Measurements from ENCODE around the gene GFOD2. TPM values are rescaled to one million over a fixed set of nuclear protein-coding genes. Genes with fewer than 3 reads are reported as not detected.

GFOD2 gene
- total and polyA plus RNA-seq, 2 of the 13 experiments (the other 11 are each of a cell fraction or from before 2014, with no cell fraction given): 11.1 to 17.2 TPM

DNA sequence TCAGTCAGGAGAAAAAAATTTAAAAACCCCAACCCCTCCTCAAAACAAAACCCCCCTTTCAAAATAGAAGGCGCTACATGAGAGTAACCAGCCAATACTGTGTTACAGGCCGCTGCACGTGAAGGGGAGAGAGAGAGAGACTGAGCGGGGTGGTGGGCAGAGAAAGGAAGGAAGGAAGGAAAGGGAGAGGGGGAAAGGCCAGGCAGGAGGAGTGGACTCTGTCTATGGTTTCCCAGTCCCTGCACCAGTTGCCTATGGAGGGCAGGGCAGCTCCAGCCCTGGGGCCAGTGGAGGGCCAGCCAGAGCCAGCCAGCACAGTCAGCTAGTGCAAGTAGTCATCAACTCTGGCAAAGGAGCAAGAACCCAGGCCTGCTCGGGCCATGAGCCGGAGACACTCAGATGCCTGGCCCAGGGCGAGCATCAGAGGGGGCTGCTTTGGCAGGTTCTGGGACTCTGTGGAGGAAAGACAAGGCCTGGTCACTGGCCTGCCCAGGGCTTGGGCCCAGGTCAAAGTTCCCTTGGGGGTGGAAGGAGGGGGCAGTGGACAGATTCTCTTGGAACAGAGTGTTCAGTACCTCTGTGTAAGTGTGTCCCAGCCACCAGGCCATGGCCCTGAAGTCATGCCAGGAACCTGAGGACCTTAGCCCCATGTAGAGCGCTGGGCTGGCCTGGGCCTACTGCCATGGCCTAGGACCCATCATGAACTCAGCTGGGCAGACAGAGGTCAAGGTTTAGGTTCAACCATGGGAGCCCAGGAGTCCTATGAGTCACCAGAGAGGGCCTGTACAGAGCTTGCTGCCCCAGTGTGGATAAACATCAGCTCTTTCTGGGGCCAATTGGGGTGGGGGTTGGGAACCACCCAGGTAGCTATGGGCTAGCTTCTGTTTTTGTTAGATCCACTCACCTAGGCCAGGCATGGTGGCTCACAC lies 7.3 kb upstream of the GFOD2 start:
- no peak overlapping the region for H2AFZ ChIP-seq (ENCODE audit: low read length)
- ChIA-PET CTCF (ENCODE audit: low intra/inter-chr PET ratio, low total read pairs) (no interaction called here), POLR2A (interaction anchor here (0.9 to 1.4 kb wide), 3 partner anchors 66 to 180 kb away, joined by 3 to 5 read pairs (median 4); partner anchors contain the start of genes ACD, PARD6A, RANBP10 and TSNAXIP1)
- H3K27me3 ChIP-seq (ENCODE audit: control insufficient read depth in 1 of 2, insufficient read depth in 2 of 2, low read length in 2 of 2): no peaks in the 10 kb centered on the region
- DNase-seq (ENCODE audit: low spot score) (peak; percentile 79), ATAC-seq (peak; percentile 87), FAIRE-seq (peak; percentile 76)
- BruUV-seq (replicated peaks): no TSS peak
- in situ Hi-C loops (cut with HindIII; ENCODE audit: extremely low pct_ligation_motif_present, low pct_unique_long_range_greater_than_20kb): no loop called here
- H3K9me3 ChIP-seq (ENCODE audit: low read length): no peaks in the 10 kb centered on the region
- peak overlapping the region; percentile 74 for H3K27ac ChIP-seq (ENCODE audit: extremely low read length, insufficient read depth, low read length)
- H3K4me2 ChIP-seq (ENCODE audit: low read depth, low read length): peak overlapping the region; percentile 16; the same call in 1 of the 2 replicates
- intact Hi-C loops (cut with micrococcal nuclease; ENCODE audit: unreplicated experiment): no loop called here
- no peaks in the 10 kb centered on the region for H4K20me1 ChIP-seq (ENCODE audit: insufficient read depth, low read length)
- H3K36me3 ChIP-seq (replicated peaks in 1 of 2; ENCODE audit: control insufficient read depth in 1 of 2, insufficient read depth in 2 of 2, low read length in 2 of 2): peaks cover 36 to 52% of the 10 kb centered on the region in 2 experiments
- 87% methylated on average over 8 of the region's 8 CpGs for WGBS (ENCODE audit: low lambda C conversion rate)
- H3K4me1 ChIP-seq (ENCODE audit: insufficient read depth, low read length): peaks cover 17% of the 10 kb centered on the region
- no peak overlapping the region for H3K4me3 ChIP-seq (replicated peaks in 1 of 3; ENCODE audit: insufficient read depth in 1 of 3, low read depth in 2 of 3, low read length in 3 of 3)
- no peaks in the 10 kb centered on the region for H3K79me2 ChIP-seq (ENCODE audit: insufficient read depth, low read length)
- H3K9ac ChIP-seq (ENCODE audit: insufficient read depth, low read depth, low read length): 0 out of 2 replicates have a peak overlapping the region, but pooled peaks have one; percentile 30
- no peak for TF ChIP-seq ZNF747 (CRISPR knock-in tag; IDR thresholded peaks at IDR 0.05; ENCODE audit: borderline replicate concordance)
- TF ChIP-seq KLF13 (CRISPR knock-in tag; IDR thresholded peaks at IDR 0.05): no peak
- TF ChIP-seq YEATS2 (CRISPR knock-in tag; IDR thresholded peaks at IDR 0.05; ENCODE audit: borderline replicate concordance): peak; percentile 27; the same call in 1 of the 2 replicates
- TF ChIP-seq FOXC1 (CRISPR knock-in tag; IDR thresholded peaks at IDR 0.05; ENCODE audit: borderline replicate concordance): no peak
- TF ChIP-seq HNRNPH1 (optimal IDR thresholded peaks at IDR 0.05; ENCODE audit: low read depth, low read length): no peak
- no peak for TF ChIP-seq SUZ12 (IDR thresholded peaks at IDR 0.05; ENCODE audit: low read depth, low read length)
- peak; percentile 41; the same call in 1 of the 2 replicates for TF ChIP-seq TARDBP (CRISPR knock-in tag; IDR thresholded peaks at IDR 0.05)
- no peak for TF ChIP-seq ELF1 (CRISPR knock-in tag; IDR thresholded peaks at IDR 0.05)
- no peak for TF ChIP-seq NR3C1 (CRISPR knock-in tag; IDR thresholded peaks at IDR 0.05)
- TF ChIP-seq, protein P1, sequence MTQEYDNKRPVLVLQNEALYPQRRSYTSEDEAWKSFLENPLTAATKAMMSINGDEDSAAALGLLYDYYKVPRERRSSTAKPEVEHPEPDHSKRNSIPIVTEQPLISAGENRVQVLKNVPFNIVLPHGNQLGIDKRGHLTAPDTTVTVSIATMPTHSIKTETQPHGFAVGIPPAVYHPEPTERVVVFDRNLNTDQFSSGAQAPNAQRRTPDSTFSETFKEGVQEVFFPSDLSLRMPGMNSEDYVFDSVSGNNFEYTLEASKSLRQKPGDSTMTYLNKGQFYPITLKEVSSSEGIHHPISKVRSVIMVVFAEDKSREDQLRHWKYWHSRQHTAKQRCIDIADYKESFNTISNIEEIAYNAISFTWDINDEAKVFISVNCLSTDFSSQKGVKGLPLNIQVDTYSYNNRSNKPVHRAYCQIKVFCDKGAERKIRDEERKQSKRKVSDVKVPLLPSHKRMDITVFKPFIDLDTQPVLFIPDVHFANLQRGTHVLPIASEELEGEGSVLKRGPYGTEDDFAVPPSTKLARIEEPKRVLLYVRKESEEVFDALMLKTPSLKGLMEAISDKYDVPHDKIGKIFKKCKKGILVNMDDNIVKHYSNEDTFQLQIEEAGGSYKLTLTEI (CRISPR knock-in tag; conservative IDR thresholded peaks at IDR 0.05): no peak
- TF ChIP-seq, protein P2, sequence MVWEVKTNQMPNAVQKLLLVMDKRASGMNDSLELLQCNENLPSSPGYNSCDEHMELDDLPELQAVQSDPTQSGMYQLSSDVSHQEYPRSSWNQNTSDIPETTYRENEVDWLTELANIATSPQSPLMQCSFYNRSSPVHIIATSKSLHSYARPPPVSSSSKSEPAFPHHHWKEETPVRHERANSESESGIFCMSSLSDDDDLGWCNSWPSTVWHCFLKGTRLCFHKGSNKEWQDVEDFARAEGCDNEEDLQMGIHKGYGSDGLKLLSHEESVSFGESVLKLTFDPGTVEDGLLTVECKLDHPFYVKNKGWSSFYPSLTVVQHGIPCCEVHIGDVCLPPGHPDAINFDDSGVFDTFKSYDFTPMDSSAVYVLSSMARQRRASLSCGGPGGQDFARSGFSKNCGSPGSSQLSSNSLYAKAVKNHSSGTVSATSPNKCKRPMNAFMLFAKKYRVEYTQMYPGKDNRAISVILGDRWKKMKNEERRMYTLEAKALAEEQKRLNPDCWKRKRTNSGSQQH (CRISPR knock-in tag; IDR thresholded peaks at IDR 0.05; ENCODE audit: low read depth): no peak
- no peak for TF ChIP-seq MEF2D (CRISPR knock-in tag; IDR thresholded peaks at IDR 0.05)
- TF ChIP-seq ZNF790 (CRISPR knock-in tag; IDR thresholded peaks at IDR 0.05; ENCODE audit: borderline replicate concordance): no peak
- TF ChIP-seq, protein P3, sequence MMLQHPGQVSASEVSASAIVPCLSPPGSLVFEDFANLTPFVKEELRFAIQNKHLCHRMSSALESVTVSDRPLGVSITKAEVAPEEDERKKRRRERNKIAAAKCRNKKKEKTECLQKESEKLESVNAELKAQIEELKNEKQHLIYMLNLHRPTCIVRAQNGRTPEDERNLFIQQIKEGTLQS (CRISPR knock-in tag; IDR thresholded peaks at IDR 0.05): peak; percentile 55
- TF ChIP-seq ZFP36L2 (CRISPR knock-in tag; IDR thresholded peaks at IDR 0.05): no peak
- no peak for TF ChIP-seq ZNF234 (CRISPR knock-in tag; conservative IDR thresholded peaks at IDR 0.05)
- TF ChIP-seq, protein P4, sequence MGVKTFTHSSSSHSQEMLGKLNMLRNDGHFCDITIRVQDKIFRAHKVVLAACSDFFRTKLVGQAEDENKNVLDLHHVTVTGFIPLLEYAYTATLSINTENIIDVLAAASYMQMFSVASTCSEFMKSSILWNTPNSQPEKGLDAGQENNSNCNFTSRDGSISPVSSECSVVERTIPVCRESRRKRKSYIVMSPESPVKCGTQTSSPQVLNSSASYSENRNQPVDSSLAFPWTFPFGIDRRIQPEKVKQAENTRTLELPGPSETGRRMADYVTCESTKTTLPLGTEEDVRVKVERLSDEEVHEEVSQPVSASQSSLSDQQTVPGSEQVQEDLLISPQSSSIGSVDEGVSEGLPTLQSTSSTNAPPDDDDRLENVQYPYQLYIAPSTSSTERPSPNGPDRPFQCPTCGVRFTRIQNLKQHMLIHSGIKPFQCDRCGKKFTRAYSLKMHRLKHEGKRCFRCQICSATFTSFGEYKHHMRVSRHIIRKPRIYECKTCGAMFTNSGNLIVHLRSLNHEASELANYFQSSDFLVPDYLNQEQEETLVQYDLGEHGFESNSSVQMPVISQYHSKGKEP (CRISPR knock-in tag; IDR thresholded peaks at IDR 0.05): no peak
- no peak for TF ChIP-seq MTA3 (CRISPR knock-in tag; IDR thresholded peaks at IDR 0.05)
